HG02678 (cell line): Measurements from ENCODE around the gene ITGA5.

ENCODE experiments used
- ATAC-seq: cut with Tn5 transposase; IDR thresholded peaks from one replicate; pipeline ENCODE4 v1.9.1; 2021; ENCODE audit warnings: mild to moderate bottlenecking, moderate library complexity; ENCODE audit not compliant: unreplicated experiment

Gene ITGA5

DNA sequence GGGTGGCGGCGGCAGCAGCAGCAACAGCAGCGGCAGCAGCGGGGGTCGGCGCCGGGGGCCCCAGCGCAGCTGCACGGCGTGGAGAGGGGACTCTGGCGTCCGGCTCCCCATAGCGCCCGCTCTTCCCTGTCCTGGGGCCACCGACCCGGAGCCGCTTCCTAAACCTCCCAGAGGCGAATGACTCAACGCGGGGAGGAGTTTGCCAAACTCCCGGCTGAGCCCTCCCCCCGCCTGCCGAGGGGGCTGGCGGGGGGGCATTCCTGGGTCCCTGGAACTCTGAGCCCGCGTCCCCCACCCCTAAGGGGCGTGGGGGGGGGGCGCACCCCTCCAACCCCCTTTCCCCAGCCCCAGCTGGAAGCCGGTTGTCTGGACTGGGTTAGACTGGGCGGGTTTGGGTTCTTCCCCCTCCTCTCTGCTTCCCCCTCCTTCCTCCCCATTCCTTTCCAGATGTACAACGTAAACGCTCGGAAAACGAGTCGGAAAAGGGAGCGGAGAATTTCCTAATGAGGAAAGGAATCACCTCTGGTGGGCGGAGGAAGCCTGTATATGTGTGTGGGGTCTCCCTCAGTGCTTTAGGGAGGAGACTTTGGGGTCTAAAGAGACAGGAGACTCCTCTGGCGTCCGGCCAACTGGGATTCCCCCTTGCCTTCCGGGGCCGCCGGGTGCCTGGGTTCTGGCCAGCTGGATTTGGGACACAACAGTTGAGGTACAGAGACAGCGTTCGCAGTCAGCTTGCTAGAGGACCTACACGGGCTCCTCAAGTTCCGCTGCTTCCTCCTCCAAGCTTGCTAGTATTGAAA is at the start of gene ITGA5:
TSS of gene ITGA5 (minus strand) at position 179 of the 800 bp plus-strand sequence. CDS start at position 111, 68 bp downstream.
- ATAC-seq: no peak

DNA sequence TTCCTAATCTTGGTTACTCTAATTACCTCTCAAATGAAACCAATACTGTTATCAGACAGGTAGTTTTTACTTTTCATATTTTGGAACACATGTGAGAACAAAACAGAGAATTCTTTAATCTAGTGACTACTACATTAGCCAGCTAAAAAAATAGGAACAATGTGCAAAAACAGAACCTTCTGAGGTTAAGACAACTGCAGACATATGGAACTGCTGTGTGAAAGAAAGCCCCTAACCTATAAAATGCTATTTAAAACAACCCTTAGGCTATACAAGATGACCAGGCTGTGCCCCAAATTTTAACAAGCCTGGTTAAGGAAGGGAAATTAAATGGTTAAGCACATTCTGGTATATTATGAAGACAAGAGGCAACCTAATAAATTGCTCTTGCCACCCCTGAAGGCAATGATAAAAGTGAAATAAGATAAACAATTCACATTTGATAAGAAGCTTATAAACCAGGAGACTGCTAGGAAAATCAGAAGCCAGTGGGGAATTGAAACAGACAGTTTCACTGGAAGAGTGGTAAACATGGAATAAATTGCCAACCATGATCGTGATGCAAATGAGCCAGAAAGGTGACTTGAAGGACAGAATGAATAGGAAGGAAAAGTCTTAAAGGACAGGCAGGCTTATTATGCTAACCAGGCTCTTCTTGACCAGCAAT is 46.9 kb upstream of the ITGA5 start:
- ATAC-seq: no peak

DNA sequence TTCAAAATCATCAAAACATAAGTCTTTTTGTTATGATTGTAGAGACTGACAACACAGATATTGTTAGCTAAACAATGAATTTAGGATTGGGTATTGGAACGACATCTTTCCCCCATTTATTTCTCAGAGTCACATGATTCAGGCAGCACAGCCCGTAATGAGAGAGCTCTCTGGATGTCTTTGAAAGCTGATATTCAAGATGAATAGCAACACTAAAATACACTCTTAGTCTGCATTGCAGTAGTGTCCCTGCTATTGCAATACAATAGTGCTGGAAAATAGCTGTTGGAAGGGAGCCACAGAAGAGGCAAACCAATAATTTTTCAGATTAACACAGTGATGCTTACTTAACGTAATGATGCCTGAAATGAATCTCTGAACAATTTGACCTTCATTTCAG is 44.4 kb upstream of the ITGA5 start:
- no peak for ATAC-seq

DNA sequence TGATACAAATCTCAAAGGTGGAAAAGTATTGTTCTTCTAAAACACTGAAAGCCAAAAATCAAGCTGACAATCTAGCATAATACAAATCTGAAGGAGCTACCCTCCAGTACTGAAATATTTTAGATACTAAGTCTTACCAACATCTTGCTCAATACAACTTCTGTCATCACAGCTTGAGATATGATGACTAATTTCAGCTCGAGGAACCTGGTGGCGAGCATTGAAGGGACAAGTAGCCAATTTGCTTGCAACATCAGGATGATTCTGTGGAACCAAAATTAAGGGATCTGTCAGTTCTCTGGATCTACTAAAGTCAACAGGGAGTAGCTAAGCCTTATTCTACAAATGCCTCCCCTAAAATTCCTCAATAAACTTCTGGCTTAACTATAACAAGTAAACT is 44.0 kb upstream of the ITGA5 start:
- ATAC-seq: no peak

DNA sequence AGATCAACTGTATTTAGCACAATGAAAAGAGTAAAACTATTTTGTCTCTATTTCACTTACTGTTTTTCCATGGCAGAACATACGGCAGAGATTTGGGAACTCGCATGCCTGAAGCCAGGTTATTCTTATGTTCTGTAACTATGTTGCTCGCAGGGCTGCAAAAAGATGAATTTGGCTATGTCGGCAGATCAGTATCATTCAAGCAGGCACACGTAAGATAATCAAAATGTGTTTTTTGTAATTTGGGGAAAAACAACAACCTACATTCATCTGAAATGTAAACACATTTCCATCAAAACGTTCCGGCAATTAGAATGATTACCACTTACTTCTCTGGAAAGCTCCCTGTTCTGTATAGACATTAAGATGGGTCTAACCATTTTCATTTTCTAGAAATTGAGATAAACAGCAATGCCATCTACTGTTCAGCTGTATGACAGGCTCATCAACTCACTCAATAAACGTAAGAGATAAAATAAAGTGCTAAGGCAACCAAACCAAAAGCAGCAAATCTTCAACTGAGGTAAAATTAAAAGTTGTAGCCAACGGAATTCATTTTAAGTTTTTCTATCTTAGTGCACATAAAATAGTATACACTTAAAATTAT is 41.4 kb upstream of the ITGA5 start:
- no peak for ATAC-seq

DNA sequence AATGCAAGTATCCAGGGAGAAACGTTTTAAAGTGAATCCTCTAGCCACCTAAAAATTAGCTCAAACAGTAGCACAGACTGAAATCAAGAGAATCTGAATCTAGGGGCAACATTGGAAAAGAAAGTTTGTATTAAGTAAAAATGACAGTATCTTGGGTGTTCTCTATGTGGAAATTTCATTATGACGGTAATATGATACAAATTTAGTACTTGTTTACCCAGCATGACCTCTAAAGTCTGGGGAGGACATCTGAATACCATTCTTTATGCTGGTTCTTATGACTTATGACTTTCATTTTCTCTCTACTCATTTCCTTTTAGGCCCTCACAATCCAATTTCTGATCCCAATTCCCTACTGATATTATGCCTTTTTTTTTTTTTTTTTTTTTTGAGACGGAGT is 40.3 kb upstream of the ITGA5 start:
- ATAC-seq: no peak

DNA sequence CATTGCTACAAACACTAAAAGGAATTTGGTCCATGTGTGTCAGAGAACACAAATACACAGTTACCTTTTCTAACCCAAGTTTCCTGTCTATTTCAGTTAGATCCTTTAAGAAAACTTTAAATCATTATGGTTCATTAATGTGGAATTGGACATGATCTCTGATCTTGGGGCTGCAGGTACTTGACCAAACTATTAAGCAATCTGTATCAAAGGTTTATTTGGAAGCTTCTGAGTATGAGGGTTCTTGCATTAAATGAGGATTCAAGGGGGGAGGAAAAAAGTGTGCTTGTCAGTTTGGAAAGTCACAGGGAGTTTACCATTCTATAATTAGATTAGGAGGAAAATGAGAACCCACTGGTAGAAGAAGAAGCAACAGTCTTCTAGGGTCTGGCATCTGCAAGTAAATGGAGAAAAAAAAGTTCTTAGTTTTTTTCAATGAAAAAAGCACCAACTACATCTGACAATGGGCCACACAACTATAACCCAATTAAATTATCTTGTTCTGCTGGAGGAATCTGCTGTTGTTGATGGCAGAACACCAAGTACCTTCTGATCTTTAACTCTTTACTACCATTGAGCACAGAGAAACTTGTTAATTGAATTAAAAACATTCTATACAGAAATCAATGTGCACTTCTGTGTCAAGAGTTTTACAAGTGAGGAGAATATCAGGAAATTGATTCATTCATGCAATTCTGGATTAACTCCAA is 36.8 kb upstream of the ITGA5 start:
- ATAC-seq: no peak

DNA sequence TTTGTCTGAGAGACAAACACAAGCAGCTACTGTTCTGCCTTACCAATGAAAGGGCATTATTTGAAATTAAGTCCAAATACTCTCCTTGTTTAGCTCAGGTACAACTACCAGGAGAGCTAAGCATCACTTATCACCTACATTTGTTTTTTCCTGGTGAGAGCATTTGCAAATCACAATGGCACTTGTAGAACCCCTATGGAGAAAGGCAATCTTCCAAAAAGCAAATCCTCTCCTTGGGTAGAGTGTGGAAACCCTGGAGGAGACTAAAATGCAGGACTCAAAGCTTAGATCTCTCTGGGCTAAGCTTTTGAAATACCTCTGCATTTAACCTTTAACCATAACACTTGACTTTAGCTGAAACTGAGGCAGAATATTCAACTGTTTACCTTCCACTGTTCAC is 33.6 kb upstream of the ITGA5 start:
- no peak for ATAC-seq

DNA sequence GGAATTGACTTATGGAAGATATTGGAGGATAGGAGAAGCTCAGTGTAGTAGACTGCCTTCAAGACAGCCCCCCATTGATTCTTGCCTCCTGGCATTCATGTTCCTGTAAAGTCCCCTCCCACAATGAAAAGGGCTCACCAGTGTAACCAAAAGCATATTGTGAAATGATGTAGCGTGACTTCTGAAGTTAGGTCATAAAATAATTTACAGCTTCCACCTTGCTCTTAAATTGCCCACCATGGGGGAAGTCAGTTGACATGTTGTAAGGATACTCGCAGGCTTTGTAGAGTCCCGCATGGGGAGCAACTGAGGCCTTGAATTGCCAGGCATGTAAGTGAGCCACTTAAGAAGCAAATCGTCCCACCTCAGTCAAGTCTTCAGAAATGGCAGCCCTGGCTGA is 29.3 kb upstream of the ITGA5 start:
- ATAC-seq: no peak

DNA sequence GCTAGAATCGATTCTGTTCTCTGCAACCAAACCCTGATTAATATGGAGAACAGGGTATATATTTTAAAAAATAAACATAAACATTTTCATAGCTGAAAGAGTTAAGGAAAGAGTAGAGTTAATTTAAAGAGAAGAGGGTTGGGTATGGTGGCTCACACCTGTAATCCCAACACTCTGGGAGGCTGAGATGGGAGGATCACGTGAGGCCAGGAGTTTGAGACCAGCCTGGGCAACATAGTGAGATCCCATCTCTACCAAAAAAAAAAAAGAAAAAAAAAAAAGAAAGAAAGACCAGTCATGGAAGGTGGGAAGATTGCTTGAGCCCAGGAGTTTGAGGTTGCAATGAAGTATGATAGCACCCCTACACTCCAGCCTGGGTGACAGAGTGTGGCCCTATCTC is 28.9 kb upstream of the ITGA5 start:
- no peak for ATAC-seq

DNA sequence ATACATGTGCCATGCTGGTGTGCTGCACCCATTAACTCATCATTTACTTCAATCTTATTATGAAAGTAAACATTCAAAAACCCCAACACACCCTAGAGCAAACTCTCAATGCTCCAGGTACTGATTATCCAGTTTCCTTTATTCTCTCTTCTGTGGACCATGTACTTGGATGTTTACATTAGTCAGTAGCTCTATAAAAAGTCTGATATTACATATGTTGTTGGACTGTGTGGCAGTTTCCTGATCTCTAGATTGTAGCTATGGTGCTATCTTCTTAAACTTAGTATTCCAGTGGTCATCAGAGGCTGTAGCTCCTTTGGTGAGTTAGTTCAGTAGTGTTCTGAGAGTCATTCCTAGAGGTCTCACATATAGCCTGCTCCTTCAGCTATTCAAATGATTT is 25.1 kb upstream of the ITGA5 start:
- no peak for ATAC-seq

DNA sequence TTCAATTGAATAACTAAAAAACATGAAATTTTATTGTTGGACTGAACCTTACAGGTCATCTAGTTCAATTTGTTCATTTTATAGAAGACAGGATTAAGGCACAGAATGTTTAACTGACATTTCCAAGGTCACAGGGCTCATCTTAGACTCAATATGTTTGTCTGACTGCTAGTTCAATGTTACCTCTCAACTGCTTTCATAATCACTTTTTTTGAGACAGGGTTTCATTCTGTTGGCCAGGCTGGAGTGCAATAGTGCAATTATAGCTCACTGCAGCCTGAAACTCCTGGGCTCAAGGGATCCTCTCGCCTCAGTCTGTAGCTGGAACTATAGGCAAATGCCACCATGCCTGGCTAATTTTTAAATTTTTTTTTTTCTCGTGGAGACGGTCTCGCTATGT is 24.4 kb upstream of the ITGA5 start:
- ATAC-seq: no peak

DNA sequence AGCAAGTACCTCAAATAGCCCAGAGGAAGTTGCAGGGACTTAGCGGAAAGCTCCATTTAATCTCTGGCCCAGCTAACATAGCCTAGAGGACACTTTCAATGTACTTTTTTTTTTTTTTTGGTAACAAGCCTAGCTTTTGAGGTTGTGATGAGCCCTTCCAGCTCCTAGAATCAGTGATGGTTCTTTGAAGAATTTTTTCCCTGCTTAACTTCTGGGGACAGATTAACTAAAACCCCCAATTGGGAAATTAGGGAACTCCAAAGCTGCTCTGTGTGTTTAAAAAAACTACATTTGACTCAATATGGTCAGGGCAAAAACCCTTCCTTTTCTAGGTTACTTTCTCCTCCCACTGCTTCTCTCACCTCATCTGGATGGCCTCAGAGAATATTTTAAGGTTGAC is 23.9 kb upstream of the ITGA5 start:
- ATAC-seq: no peak

DNA sequence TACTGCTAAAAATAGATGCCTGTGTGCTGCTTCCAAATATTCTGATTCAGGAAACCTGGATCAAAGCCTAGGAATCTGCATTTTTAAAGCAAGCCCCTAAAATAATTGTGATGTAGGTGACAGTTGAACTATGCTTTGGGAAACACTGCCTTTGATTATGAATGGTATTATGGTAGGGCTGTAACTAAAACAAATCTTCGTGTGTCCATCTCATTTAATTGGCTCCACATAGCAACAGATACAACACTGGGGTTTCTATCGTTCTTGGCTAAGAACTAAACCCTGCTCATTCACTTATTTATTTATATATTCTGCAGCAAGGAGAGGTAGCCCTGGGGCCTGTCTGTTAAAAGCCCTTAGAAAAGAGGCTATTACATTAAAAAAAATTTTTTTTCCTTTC is 23.0 kb upstream of the ITGA5 start:
- ATAC-seq: no peak

DNA sequence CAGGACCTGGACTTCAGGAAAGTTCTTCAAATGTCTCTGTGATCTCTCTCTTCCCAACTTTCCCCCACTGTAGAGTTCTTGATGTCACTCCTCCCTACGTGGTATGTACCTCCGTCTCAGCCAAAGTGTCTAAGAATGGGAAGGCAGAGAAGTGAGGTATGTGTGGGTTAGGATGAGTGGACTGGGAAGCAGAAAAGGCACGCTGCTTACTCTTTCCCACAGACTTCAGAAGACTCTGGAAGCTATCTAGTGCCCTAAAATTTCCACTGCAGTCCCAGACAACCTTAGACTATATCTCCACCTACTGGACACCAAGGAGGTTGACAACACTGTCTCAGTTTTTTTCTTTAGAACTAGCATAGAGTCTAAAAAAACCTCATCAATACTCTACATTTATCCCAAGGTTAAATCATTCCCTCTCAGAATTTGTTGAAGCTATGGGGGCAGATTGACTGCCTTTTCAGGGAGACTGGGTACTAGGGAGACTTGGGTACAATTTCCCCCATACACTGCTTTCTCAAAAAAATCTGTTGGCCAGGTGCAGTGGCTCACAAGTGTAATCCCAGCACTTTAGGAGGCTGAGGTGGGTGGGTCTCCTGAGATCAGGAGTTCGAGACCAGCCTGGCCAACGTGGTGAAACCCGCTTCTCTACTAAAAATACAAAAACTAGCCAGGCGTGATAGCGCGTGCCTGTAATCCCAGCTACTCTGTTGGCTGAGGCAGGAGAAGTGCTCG is 20.6 kb upstream of the ITGA5 start:
- no peak for ATAC-seq

DNA sequence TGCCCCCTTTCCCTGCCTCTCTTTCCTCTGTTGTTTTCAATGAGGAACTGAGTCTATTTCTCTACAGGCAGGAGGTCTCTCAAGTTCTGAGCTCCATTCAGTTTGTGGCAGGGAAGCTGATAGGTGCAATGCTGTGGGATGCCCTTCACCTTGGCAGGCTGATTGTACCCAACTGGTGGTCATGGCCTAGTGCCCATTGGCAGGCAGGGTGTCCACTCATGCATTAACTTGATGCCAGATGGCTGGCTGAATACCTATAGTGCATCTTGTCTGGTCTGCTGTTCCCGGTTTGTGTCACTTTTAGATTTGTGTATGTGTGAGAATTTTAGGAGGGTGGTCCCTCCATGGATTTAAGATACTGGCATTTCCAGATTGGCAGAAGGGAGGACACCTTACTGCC is 20.0 kb upstream of the ITGA5 start:
- ATAC-seq: no peak

DNA sequence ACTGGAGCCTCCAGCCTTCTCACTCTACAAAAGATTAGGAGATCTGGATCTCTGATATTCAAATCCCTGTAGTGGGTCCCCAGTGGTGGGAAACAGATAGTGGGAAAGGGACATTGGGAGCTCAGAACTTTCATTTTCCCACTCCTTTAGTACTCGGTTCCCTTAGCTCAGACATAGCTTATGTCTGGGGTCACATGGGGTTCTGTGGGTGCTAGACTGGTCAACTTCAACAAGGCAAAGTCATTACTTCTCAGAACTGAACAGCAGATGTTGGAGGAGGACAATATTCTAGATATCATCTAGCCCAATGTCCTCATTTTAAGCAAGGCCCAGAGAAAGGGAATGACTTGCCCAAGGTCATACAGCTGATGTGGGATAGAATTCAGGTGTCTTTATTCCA is 19.5 kb upstream of the ITGA5 start:
- no peak for ATAC-seq

DNA sequence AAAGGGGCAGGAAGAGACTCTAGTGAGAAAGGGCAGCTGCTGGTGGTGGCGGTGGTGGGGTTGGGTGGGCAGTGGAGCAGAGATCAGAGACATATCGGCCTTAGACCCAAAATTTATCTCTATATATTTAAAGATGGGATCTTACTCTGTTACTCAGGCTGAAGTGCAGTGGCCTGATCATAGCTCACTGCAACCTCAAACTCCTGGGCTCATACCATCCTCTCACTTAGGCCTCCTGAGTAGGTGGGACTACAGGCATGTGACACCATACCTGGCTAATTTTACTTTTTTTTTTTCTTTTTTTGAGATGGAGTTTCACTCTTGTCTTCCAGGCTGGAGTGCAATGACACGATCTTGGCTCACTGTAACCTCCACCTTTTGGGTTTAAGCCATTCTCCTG is 18.6 kb upstream of the ITGA5 start:
- ATAC-seq: no peak

DNA sequence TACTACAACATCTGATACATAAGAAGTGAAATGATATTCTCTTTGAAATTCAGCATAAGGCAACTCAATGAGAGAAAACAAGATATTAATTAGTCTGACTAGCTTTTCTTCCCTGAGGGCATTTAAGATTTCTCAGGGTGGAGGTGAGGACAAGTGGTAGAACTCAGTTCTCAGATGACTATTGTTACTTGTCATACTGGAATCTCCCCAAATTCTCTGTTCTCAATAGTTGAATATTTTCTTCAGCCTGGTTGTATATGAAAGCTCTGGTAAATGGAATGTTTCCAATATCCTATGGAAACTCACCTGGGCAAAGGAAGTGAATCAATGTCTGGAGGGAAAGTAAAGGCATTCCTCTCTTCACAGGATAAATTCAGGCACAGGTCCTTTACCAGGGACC is 18.2 kb upstream of the ITGA5 start:
- no peak for ATAC-seq

DNA sequence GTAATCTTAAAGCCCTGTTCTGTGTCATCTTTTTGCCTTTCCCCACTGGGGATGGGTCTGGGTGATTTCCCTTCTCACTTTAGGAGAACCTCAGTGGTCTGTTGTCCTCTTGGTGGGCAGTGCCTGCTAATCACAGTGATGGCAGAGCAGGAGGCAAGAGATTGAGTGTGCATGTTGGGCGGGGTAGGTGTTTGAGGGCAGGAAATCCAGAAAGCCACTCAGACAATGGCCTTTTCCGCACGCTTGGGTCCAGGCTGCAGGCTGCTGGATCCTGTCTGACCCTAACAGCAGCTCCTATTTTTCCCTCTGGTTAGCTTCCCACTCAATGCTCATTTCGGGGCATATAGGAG is 13.7 kb upstream of the ITGA5 start:
- no peak for ATAC-seq
